Astrocyte (in vitro differentiated cells and primary cell): Measurements from ENCODE around the gene IL17A.

ENCODE experiments used
- CTCF ChIP-seq: IDR thresholded peaks from 2 replicates; pipeline ENCODE4 v1.5.1; 2011; ENCODE audit warnings: low read depth, mild to moderate bottlenecking, inconsistent platforms, low read length, moderate library complexity; ENCODE audit not compliant: insufficient read depth
- EZH2 ChIP-seq: IDR thresholded peaks from 2 replicates; pipeline ENCODE4 v1.6.1; 2012; ENCODE audit warnings: mild to moderate bottlenecking, low read length, inconsistent platforms; ENCODE audit not compliant: insufficient read depth

GRCh38 chr6:52136934-52137467 lies 49.2 kb upstream of the IL17A start:
- TF ChIP-seq CTCF (no peak), EZH2 (no peak)
